GM21528 (cell line): ENCODE data around the gene VWA5B1.

ENCODE experiments used
- ATAC-seq: cut with Tn5 transposase; IDR thresholded peaks from one replicate; pipeline ENCODE4 v1.9.1; 2021; ENCODE audit warnings: mild to moderate bottlenecking, moderate library complexity; ENCODE audit not compliant: unreplicated experiment, low FRiP score

The VWA5B1 gene

GRCh38 chr1:20345419-20345818 lies 54.7 kb downstream of the VWA5B1 start:
- no peak for ATAC-seq

GRCh38 chr1:20346433-20346832 lies 55.8 kb downstream of the VWA5B1 start:
- no peak for ATAC-seq

DNA sequence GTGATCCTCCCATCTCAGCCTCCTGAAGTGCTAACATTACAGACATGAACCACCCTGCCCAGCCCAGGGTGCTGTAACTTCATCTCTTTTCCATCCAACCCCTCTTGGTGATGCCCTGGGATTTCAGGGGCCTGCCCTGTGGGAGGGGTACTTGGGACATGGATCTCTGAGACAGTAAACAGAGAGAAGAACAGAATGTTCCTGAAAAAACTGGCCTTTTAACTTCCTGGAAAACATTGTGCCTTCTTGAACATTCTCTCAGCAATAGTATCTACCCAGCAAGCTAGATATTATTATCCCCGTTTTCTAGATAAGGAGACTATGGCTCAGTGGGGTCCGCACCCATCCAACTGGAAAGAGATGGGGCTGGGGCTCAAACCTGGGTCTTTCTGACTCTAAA lies 57.0 kb downstream of the VWA5B1 start:
- no peak for ATAC-seq

- no peak for ATAC-seq
These were observed 57.7 kb downstream of the VWA5B1 start for GRCh38 chr1:20348326-20348915.

GRCh38 chr1:20349561-20349960 lies 58.9 kb downstream of the VWA5B1 start:
- ATAC-seq = no peak

DNA sequence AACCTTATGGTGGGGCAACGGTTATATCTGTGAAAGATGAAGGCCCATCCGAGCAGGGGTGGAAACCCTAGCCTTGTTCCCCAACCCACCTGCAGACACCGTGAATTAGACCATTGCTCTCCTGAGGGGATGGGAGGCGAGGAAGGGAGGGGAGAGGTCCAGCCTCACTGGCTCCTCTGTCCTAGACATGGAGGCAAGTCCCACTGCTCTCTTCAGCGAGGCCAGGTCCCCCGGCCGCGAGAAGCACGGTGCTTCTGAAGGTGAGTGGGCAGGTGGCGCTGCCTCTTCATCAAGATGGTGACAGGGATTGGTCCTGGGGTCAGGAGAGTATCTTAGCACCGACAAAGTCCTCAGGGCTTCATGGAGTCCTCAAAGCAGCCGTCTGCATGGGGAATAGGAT lies 59.3 kb downstream of the VWA5B1 start:
- no peak for ATAC-seq

DNA sequence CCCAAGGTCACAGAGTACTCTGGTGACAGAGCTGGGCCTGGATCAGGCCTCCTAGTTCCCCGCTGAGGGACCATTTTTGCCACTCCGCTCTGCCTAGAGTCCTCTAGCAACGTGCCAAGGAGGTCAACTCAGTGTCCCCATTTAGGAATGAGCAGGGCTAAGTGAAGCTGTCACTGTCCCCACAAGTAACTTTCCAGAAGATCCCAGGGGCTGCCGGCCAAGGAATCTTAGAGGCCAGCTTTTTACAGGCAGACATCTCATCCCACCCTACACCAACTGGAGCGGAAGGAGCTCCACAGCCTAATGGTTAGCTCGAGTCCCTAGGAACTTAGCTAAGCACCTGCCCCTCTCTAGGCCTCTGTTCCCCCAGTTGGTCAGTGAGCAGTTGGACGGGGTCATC lies 59.7 kb downstream of the VWA5B1 start:
- no peak for ATAC-seq

DNA sequence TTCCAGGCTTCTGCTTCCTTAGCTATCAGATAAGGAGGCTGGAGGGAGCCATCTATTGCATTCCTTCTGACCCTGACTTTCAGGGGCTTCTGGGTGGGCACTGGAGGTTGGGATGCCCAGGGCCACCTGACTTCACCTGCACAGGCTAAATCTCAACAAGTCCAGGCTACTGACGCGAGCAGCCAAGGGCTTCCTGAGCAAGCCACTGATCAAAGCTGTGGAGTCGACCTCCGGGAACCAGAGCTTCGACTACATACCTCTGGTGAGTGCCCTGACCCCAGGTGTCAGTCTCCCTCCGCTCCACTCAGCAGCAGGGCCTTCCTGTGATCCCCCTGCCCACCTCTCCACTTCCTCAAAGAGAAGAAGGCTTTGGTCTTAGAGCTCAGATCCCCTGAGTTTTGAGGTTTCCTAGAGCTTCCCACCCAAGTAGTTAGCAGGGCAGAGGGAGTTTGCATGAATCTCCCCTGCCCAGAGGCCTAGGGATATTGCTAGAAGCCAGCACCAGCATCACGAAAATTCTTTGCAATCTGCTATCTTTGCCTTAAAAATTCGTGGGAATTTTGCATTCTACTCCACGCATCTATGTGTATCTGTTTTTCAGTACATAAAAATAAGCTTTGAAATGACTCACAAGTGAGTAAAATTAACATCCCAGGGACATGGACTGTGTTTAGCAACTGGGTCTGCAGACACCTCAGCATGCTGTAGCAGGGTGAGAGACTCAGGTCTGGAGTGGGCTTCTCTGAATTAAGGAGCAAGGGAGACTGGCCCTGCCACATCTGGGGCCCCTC lies 61.4 kb downstream of the VWA5B1 start:
- no peak for ATAC-seq

- ATAC-seq = no peak
These were observed 63.2 kb downstream of the VWA5B1 start for GRCh38 chr1:20353836-20354235.

GRCh38 chr1:20354610-20355009 lies 63.9 kb downstream of the VWA5B1 start:
- no peak for ATAC-seq

DNA sequence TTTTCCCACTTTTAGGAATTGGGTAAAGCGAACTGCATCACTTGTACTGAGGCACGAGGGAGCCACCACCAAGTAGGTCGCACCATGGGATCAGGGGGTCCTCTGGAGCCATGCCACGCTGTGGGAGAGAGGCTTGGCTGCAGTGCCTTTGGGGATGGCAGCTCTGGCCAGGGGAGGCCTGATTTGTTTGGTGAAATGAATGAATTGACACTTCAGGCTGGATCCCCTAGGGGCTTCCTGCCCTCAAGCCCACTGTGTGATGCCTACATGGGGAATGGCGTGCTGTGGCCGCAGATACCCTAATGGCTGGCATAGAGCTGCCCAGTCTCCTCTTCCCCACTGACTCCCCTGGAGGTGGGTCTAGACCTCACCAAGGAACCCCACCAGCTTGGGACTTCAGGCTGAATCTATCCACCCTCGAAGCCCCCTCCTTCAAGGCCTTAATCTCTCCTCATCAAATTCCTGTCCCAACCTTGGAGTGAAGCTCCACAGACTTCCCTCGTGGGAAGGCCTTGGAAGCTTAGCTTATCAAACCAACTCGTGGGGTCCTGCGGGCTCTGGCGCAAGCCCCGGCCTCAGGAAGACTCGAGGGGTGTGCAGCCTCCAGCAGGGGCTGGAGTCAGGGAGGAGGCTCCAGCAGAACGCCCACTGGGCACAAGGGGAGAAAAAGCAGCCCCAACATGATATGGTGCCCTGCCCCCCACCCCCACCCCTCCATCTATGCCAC lies 64.6 kb downstream of the VWA5B1 start:
- no peak for ATAC-seq

DNA sequence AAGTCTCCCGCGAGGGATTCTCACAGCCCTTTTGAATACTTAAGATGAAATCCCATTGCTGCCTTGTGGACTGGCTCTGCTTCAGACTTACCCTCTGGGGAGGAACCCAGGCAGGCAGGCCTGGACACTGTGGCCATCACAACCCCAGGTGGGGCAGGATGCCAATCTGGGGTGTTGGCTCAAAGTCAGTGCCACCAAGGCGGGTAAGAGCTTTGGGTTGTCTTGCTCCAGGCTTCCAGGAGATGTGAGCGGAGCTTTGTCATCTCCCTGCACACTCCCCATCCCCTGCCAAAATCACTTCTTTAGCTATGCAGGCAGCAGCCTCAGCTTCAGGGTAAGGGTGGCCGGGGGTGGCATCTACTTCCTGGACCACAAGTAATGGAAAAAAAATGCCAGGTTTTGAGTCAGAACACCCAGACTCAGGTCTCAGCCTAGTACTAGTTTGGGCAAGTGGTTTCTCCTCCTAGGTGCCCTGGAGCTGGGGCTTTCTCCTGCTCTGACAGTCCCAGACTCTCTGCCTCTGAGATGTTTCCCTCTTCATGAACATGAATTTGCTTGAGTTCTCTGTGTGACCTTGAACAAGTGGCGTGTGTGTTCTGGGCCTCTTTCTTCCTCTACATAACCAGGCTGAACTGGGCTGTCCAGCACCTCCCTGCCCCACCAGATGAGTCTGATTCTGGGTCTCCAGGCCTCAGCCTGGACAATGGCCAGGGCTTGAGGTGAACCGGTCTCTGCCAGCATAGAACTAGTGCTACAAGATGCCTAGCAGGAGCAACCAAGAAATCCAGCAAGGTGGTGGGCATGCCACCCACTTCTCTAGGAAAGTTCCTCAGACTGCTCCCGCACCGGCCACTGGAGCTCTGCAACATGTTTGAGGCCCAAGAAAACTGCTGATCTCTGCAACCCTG lies 65.4 kb downstream of the VWA5B1 start:
- ATAC-seq = no peak

DNA sequence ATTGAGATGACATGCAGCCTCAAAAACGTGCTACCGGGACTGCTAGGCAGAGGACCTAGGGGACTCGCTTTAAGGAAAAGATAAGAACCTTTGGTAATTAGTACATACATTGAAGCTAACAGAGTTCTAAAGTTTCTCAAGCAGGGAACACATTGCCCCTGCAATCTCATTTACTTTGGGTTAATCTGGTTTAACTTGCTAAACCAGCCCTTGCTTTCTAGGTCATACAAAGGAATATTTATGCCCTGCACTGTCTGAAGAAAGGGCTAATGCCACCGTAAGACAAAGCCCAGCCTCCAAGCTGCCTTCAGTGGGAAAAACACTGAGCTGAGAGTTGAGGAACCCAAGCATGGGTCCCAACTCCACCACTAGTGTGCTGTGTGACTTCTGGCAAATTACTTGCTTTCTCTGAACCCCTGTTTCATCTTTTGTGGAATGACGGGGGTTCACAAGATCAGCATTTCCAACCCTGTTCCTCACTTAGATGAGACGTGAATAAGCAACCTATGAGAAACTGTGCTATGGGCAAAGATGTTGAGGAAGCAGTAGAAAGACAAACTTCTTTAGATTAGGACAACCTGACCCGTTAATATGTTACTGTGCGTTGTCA lies 66.3 kb downstream of the VWA5B1 start:
- ATAC-seq = no peak

- no peak for ATAC-seq
These were observed 67.1 kb downstream of the VWA5B1 start for GRCh38 chr1:20357796-20358195.

DNA sequence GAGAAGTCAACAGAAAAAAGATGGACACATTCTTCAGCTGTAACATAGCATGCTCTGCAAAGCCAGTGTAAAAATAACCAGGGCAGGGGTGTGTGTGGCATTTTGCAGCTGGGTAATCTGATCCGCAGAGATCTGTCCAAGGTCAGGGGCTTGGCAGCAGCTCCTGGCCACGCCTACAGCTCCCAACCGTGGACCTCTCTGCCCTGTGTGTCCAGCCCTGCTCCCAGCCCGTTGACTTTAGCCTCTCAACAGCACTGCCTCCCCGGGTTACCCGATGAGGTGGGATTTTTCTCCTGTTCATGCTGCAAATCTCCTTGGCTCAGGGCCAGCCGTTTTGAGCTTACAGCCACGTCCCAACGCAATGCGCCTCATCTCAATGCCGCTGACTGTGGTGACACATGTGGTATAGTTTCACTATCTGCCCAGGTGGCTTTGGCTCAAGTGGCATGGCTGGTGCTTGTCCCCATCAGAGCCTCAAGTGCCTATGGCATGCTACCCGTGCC lies 68.1 kb downstream of the VWA5B1 start:
- no peak for ATAC-seq

DNA sequence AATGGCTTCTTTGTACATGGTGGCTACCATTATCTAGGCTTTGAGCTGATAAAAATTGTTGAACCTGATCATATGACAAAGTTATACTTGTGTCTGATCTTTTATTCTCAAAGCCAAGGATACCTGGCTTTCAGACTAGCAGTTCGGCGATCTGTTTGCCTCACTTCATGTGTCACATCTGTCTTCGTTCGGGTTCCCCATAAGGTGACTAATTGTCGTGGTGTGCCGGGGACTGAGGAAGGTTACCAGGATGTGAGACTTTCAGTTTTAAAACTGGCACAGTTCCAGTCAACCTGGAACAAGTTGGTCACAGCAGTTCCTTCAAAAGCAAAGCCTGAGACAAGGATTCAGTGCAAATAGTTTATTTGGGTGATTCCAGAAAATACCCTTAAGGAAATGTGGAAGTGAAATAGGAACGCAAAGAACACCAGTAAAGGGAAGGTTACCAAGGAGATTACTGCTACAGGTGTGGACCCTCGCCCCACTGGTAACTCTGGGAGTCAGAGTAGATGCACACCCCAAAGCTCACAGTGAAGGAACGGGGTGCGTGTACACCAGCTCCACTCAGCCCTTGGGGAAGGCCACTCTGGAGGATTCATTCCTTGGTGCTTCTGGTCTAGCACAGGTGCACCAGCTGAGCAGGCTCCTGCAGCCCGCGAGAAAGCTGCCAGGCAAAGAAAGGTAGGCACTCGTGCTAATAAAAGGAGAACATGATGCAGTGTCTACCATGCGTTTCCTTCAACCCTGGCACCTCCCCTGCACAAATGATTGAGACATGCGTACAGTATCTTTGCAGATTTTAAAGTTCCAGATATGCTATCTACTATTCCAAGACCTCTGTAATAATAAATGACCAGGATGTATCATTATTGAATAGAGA lies 69.0 kb downstream of the VWA5B1 start:
- ATAC-seq = no peak

- ATAC-seq = no peak
These were observed 70.7 kb downstream of the VWA5B1 start for GRCh38 chr1:20361401-20361800.

DNA sequence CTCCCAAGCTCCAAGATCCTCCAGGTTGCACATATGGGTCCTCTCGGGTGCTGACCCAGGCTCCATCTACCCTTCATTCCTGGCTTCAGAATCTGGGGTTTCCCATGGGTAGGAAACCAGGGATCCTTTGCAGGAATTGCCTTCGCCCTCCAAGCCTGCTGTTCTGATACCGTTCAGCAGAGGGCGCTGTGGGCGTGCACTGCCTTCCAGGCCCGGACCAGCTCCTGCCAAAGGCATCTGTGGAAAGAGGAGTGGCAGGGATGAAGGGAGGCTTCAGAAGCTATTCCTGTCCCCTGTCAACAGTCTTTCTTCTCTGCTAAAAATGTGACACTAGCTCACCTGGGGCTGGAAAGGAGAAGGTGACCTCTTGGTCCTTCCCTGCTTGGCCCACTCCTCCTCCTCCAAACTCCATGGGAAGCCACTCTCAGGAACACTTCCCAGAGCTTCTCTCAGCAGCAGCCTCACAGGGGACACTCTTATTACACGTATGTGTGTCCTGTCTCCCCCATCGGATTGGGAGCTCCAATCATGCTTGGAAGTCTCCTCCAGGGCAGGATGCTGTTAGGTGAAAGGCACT lies 71.2 kb downstream of the VWA5B1 start:
- no peak for ATAC-seq

DNA sequence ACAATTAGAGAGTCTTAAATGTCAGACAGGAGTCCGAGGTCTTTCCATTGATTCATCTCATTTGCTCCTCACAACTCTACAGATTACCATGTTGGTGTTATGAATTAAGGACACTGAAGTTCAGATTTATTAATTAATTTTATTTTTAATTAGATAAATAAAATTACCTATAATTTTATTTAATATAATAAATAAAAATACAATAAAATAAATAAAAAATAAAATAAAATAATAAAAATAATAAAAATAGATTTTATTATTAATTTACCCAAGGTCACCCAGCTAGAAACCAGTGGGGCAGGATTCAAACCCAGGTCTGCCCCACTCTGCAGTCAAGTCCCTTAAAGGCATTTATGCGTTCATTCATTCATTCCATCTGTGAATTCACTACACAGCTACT lies 72.2 kb downstream of the VWA5B1 start:
- ATAC-seq = no peak
